Measurements from ENCODE around the gene AMHR2. TPM values are rescaled to one million over a fixed set of nuclear protein-coding genes. Genes with fewer than 3 reads are reported as not detected.
A peak's percentile ranks its signal among the peaks of the same experiment; 100 is the strongest.

Gene AMHR2
- total and polyA plus RNA-seq, 2 of the 4 experiments (the other 2 are of a cell fraction): not detected

GRCh38 chr12:53427905-53428594 lies 4.4 kb downstream of the AMHR2 start:
- Histone ChIP-seq H3K36me3 (ENCODE audit: control insufficient read depth, insufficient read depth, low read length) (no peaks in the 10 kb centered on the region), H3K9me1 (ENCODE audit: insufficient read depth, low read length) (peaks cover 18% of the 10 kb centered on the region; the same call in 1 of the 2 replicates), H3K27ac (ENCODE audit: insufficient read depth, low read length) (no peak overlapping the region), H3K4me1 (ENCODE audit: control insufficient read depth, insufficient read depth, low read length) (peaks cover 5% of the 10 kb centered on the region; the same call in 1 of the 2 replicates), H4K91ac (ENCODE audit: insufficient read depth, low read depth, low read length) (no peak overlapping the region), H3K9ac (ENCODE audit: low read depth, low read length) (no peak overlapping the region), H3K23ac (ENCODE audit: low read depth, low read length) (no peak overlapping the region), H3K79me1 (ENCODE audit: low read depth in 1 of 2, low read length in 2 of 2) (no peaks in the 10 kb centered on the region), H3K9me3 (ENCODE audit: control insufficient read depth, insufficient read depth, low read length) (no peaks in the 10 kb centered on the region), H2BK5ac (ENCODE audit: low read depth, low read length, poor library complexity, severe bottlenecking) (no peak overlapping the region), H3K4me3 (ENCODE audit: insufficient read depth, low read depth, low read length) (no peak overlapping the region), H2AK5ac (ENCODE audit: low read depth, low read length) (no peak overlapping the region), H3K56ac (ENCODE audit: extremely low read depth, insufficient read depth, low read length) (no peak overlapping the region), H3K27me3 (ENCODE audit: control insufficient read depth, insufficient read depth, low read length) (peaks cover 10% of the 10 kb centered on the region; the same call in 1 of the 2 replicates), H3K4ac (ENCODE audit: low read depth, low read length) (0 out of 2 replicates have a peak overlapping the region, but pooled peaks have one; percentile 6), H4K8ac (ENCODE audit: low read depth in 2 of 2, low read length in 2 of 2) (no peak overlapping the region), H2BK20ac (ENCODE audit: low read depth, low read length) (no peak overlapping the region), H2BK120ac (ENCODE audit: low read depth, low read length) (no peak overlapping the region), H2AFZ (replicated peaks; ENCODE audit: low read length, poor library complexity) (no peak overlapping the region), H3K18ac (ENCODE audit: low read depth, low read length) (no peak overlapping the region), H4K5ac (ENCODE audit: low read depth, low read length) (no peak overlapping the region), H4K20me1 (ENCODE audit: insufficient read depth, low read length) (peaks cover 6% of the 10 kb centered on the region), H3K4me2 (ENCODE audit: low read depth, low read length) (no peak overlapping the region), H2BK15ac (ENCODE audit: low read depth, low read length) (no peak overlapping the region), H2AK9ac (replicated peaks; ENCODE audit: low read depth, low read length, poor library complexity) (no peak overlapping the region), H3K14ac (replicated peaks; ENCODE audit: low read depth, low read length) (no peak overlapping the region)
- in situ Hi-C loops (cut with MboI; ENCODE audit: low sequenced_read_pairs): no loop called here
- DNase-seq (peak; percentile 97), ATAC-seq (ENCODE audit: low read depth) (peak; percentile 88)
- dilution Hi-C loops (cut with HindIII; ENCODE audit: low sequenced_read_pairs, unreplicated experiment): no loop called here
- no TSS peak for BruUV-seq (replicated peaks)
- ChIA-PET POLR2A (ENCODE audit: unreplicated experiment) (no interaction called here), CTCF (interaction anchor here (2.0 kb wide), 1 partner anchor 75 kb away, joined by 13 read pairs; no protein-coding TSS in a partner anchor)
- intact Hi-C loops (cut with micrococcal nuclease): no loop called here
- no CpG with 5 or more reads among the region's 7 CpGs for WGBS, 2 experiments (ENCODE audit: extremely low coverage in 2 of 2, insufficient read length in 1 of 2)
- TF ChIP-seq FOS (IDR thresholded peaks at IDR 0.05; ENCODE audit: low read depth, low read length) (peak; percentile 96), RCOR1 (IDR thresholded peaks at IDR 0.05; ENCODE audit: insufficient replicate concordance, low read length) (peak; percentile 99), ELK1 (IDR thresholded peaks at IDR 0.05; ENCODE audit: borderline replicate concordance, low read depth, low read length) (no peak), BHLHE40 (IDR thresholded peaks at IDR 0.05; ENCODE audit: low read depth, low read length) (peak; percentile 83), CEBPB (IDR thresholded peaks at IDR 0.05; ENCODE audit: low read depth, low read length) (peak; percentile 41), MXI1 (IDR thresholded peaks at IDR 0.05; ENCODE audit: borderline replicate concordance, low read depth, low read length) (0 out of 2 replicates have a peak, but pooled peaks have one; percentile 65), CHD1 (IDR thresholded peaks at IDR 0.05; ENCODE audit: low read depth, low read length) (no peak), RAD21 (IDR thresholded peaks at IDR 0.05; ENCODE audit: low read length) (no peak), MAFK (IDR thresholded peaks at IDR 0.05; ENCODE audit: low read depth, low read length) (peak; percentile 3; the same call in 1 of the 2 replicates), SMC3 (IDR thresholded peaks at IDR 0.05; ENCODE audit: low read depth, low read length) (no peak), POLR2A (IDR thresholded peaks at IDR 0.05; ENCODE audit: low read depth, low read length) (no peak), MAZ (IDR thresholded peaks at IDR 0.05; ENCODE audit: borderline replicate concordance, low read depth, low read length) (peak; percentile 24; the same call in 1 of the 2 replicates), NFE2L2 (IDR thresholded peaks at IDR 0.05; ENCODE audit: low read depth, low read length) (no peak)
- TF ChIP-seq, protein P1, sequence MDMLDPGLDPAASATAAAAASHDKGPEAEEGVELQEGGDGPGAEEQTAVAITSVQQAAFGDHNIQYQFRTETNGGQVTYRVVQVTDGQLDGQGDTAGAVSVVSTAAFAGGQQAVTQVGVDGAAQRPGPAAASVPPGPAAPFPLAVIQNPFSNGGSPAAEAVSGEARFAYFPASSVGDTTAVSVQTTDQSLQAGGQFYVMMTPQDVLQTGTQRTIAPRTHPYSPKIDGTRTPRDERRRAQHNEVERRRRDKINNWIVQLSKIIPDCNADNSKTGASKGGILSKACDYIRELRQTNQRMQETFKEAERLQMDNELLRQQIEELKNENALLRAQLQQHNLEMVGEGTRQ (IDR thresholded peaks at IDR 0.05; ENCODE audit: low read depth, low read length): no peak
- TF ChIP-seq, protein P2, sequence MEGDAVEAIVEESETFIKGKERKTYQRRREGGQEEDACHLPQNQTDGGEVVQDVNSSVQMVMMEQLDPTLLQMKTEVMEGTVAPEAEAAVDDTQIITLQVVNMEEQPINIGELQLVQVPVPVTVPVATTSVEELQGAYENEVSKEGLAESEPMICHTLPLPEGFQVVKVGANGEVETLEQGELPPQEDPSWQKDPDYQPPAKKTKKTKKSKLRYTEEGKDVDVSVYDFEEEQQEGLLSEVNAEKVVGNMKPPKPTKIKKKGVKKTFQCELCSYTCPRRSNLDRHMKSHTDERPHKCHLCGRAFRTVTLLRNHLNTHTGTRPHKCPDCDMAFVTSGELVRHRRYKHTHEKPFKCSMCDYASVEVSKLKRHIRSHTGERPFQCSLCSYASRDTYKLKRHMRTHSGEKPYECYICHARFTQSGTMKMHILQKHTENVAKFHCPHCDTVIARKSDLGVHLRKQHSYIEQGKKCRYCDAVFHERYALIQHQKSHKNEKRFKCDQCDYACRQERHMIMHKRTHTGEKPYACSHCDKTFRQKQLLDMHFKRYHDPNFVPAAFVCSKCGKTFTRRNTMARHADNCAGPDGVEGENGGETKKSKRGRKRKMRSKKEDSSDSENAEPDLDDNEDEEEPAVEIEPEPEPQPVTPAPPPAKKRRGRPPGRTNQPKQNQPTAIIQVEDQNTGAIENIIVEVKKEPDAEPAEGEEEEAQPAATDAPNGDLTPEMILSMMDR (conservative IDR thresholded peaks at IDR 0.05; ENCODE audit: low read depth, low read length): no peak

All from IMR-90 (cell line).